Activated T-cell treated with anti-CD3 and anti-CD28 coated beads, Interleukin-2, amount 50 U/mL, for 24 hours (primary cell): ENCODE results near the gene MYO10.

Experiments
- DNase-seq: peaks from one replicate; pipeline ENCODE4 v3.0.0-alpha.2; 2020
- H3K27ac Mint-ChIP-seq: 2 replicates; pipeline ENCODE4 v1.8.0; 2020; ENCODE audit warnings: mild to moderate bottlenecking, mixed read lengths
- H3K27me3 Mint-ChIP-seq: 2 replicates; pipeline ENCODE4 v1.8.0; 2020; ENCODE audit warnings: mixed read lengths
- H3K36me3 Mint-ChIP-seq: 2 replicates; pipeline ENCODE4 v1.8.0; 2020; ENCODE audit warnings: low read depth, mixed read lengths
- H3K4me1 Mint-ChIP-seq: 2 replicates; pipeline ENCODE4 v1.8.0; 2020; ENCODE audit warnings: low read depth, mixed read lengths
- H3K4me3 Mint-ChIP-seq: 2 replicates; pipeline ENCODE4 v1.8.0; 2020; ENCODE audit warnings: mild to moderate bottlenecking, moderate library complexity, mixed read lengths
- H3K9me3 Mint-ChIP-seq: 2 replicates; pipeline ENCODE4 v1.8.0; 2020; ENCODE audit warnings: mixed read lengths

The MYO10 gene

DNA sequence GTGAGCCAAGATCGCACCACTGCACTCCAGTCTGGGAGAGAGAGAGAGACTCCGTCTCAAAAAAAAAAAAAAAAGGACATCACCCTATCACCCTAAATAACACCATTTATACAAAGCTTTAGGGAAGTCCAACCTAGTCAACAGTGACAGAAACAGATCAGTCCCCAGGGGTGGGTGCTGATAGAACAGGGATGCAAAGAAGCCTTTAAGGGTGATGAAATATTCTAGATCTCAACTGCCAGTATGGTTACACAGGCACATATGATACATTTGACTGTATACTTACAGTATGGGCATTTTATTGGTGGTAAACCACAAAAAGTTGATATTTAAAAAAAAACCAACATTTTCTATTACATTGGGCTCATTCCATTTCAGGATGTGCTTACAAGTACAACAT, 324.1 kb downstream of the MYO10 start:
- peaks cover 75% of the 10 kb centered on the region for H3K4me1 Mint-ChIP-seq
- no peaks in the 10 kb centered on the region for H3K9me3 Mint-ChIP-seq
- no peak for DNase-seq
- H3K27ac Mint-ChIP-seq = peak overlapping the region; percentile 34
- H3K4me3 Mint-ChIP-seq = no peak overlapping the region
- no peaks in the 10 kb centered on the region for H3K27me3 Mint-ChIP-seq
- H3K36me3 Mint-ChIP-seq = peaks cover 28% of the 10 kb centered on the region
